Small intestine (tissue), 7 donors: ENCODE measurements around the gene PPDPF. TPM values are rescaled to one million over a fixed set of nuclear protein-coding genes. Genes with fewer than 3 reads are reported as not detected.

Experiments used
- DNase-seq, 2 donors: peaks; one replicate each; pipeline versions ENCODE4 v3.0.0 to v3.0.0-alpha.2; 2013
- FAIRE-seq: peaks from 2 replicates; lab custom pipeline; 2012; peaks lifted over from hg19 to GRCh38; lab: Jason Lieb, UNC
- H3K27ac ChIP-seq, 3 donors: one replicate each; pipeline ENCODE4 v1.5.1; 2013; ENCODE audit warnings: low read length in 2 of 3, mild to moderate bottlenecking in 2 of 3, control low read depth in 1 of 3, inconsistent platforms in 1 of 3, low read depth in 1 of 3, moderate library complexity in 1 of 3
- H3K27me3 ChIP-seq, 3 donors: one replicate each; pipeline ENCODE4 v1.6.1; 2013; ENCODE audit warnings: low read length in 3 of 3, inconsistent platforms in 1 of 3; ENCODE audit not compliant: control insufficient read depth in 3 of 3, insufficient read depth in 3 of 3
- H3K36me3 ChIP-seq, 3 donors: one replicate each; pipeline ENCODE4 v1.6.1; 2013; ENCODE audit warnings: low read length in 3 of 3, inconsistent platforms in 1 of 3, low read depth in 1 of 3, mild to moderate bottlenecking in 1 of 3, moderate library complexity in 1 of 3; ENCODE audit not compliant: control insufficient read depth in 3 of 3, insufficient read depth in 2 of 3
- H3K4me1 ChIP-seq, 3 donors: one replicate each; pipeline ENCODE4 v1.6.1; 2013; ENCODE audit warnings: low read length in 2 of 3, inconsistent platforms in 1 of 3, low read depth in 1 of 3, mild to moderate bottlenecking in 1 of 3, moderate library complexity in 1 of 3; ENCODE audit not compliant: control insufficient read depth in 3 of 3, insufficient read depth in 2 of 3
- H3K4me3 ChIP-seq, 3 donors: one replicate each; pipeline ENCODE4 v1.5.1; 2013; ENCODE audit warnings: low read length in 3 of 3, control low read depth in 1 of 3, inconsistent platforms in 1 of 3, low read depth in 1 of 3, mild to moderate bottlenecking in 1 of 3, moderate library complexity in 1 of 3
- H3K9me3 ChIP-seq, 2 donors: one replicate each; pipeline ENCODE4 v1.6.1; 2013; ENCODE audit warnings: low read depth in 1 of 2, low read length in 1 of 2; ENCODE audit not compliant: control insufficient read depth in 2 of 2, insufficient read depth in 1 of 2
- WGBS, 3 donors: extraction: QIAGEN DNeasy Blood & Tissue Kit; methylation state at CpG; one replicate each; pipeline ENCODE4 v1.1.7; 2013; 5-methylcytosine and 5-hydroxymethylcytosine counted together
- polyA plus RNA-seq, 4 donors: library from polyadenylated mRNA; stranded (reverse) in 3 of 4; unstranded in 1 of 4; fragments of 200-250 nt in 3 of 4; fragments of 120-200 nt in 1 of 4; gene quantifications; one replicate each; pipeline versions ENCODE4 v1.2.1 to v1.2.3, GENCODE V29; 2013
- donor health status: healthy with polysubstance abuse.
- donor health status: control.
- donor health status: control.
- donor health status: Bipolar disorder and iron deficiency.
- donor health status: healthy.

The PPDPF gene
- polyA plus RNA-seq, 4 donors: 273 to 356 (median 295) TPM

GRCh38 chr20:63538204-63539091, 17.9 kb downstream of the PPDPF start:
- Histone ChIP-seq H3K27ac (peak overlapping the region in 1 of 3 donors; percentile 89), H3K4me1 (peaks cover 0 to 23% (median 2%) of the 10 kb centered on the region in 3 donors), H3K27me3 (peaks cover 0 to 7% (median 0%) of the 10 kb centered on the region in 3 donors), H3K36me3 (no peaks in the 10 kb centered on the region), H3K9me3 (no peaks in the 10 kb centered on the region), H3K4me3 (peak overlapping the region in 2 of 3 donors; percentile 5 to 17)
- 8 to 34% (median 13%) methylated on average over 26 to 27 of the region's 27 CpGs for WGBS, 3 donors
- FAIRE-seq (no peak), DNase-seq (peak in 1 of 2 donors; percentile 84)

- Histone ChIP-seq H3K4me1 (peaks cover 0 to 22% (median 2%) of the 10 kb centered on the region in 3 donors), H3K9me3 (no peaks in the 10 kb centered on the region), H3K4me3 (no peak overlapping the region), H3K27ac (no peak overlapping the region), H3K27me3 (peaks cover 0 to 6% (median 0%) of the 10 kb centered on the region in 3 donors), H3K36me3 (no peaks in the 10 kb centered on the region)
- DNase-seq: no peak
- no peak for FAIRE-seq
- 11 to 60% (median 28%) methylated on average over 12 of the region's 12 CpGs for WGBS, 3 donors
Observed at GRCh38 chr20:63539092-63539430, 18.5 kb downstream of the PPDPF start.

- no peak overlapping the region for H3K4me3 ChIP-seq
- FAIRE-seq: no peak
- peaks cover 0 to 4% (median 0%) of the 10 kb centered on the region in 3 donors for H3K27me3 ChIP-seq
- no peaks in the 10 kb centered on the region for H3K9me3 ChIP-seq
- no peak for DNase-seq
- H3K27ac ChIP-seq: no peak overlapping the region
- 83 to 88% (median 85%) methylated on average over 29 of the region's 29 CpGs for WGBS, 3 donors
- H3K4me1 ChIP-seq: peaks cover 0 to 25% (median 2%) of the 10 kb centered on the region in 3 donors
- H3K36me3 ChIP-seq: no peaks in the 10 kb centered on the region
Observed at GRCh38 chr20:63539441-63540370, 19.1 kb downstream of the PPDPF start.

- FAIRE-seq: no peak
- H3K27ac ChIP-seq: no peak overlapping the region
- DNase-seq: no peak
Observed at GRCh38 chr20:63540417-63541186, 20.0 kb downstream of the PPDPF start.

GRCh38 chr20:63541371-63541770, 20.8 kb downstream of the PPDPF start:
- no peaks in the 10 kb centered on the region for H3K36me3 ChIP-seq
- FAIRE-seq (no peak), DNase-seq (no peak)
- WGBS, 3 donors: 87 to 95% (median 91%) methylated on average over 25 to 28 of the region's 28 CpGs
- peaks cover 0 to 12% (median 2%) of the 10 kb centered on the region in 3 donors for H3K27me3 ChIP-seq
- H3K9me3 ChIP-seq: no peaks in the 10 kb centered on the region
- H3K4me1 ChIP-seq: peaks cover 0 to 33% (median 2%) of the 10 kb centered on the region in 3 donors
- H3K27ac ChIP-seq: no peak overlapping the region
- no peak overlapping the region for H3K4me3 ChIP-seq

More at GRCh38 chr20:63540417-63541186, 20.0 kb downstream of the PPDPF start:
- H3K27me3 ChIP-seq: peaks cover 0 to 5% (median 0%) of the 10 kb centered on the region in 3 donors
- no peaks in the 10 kb centered on the region for H3K9me3 ChIP-seq
- 55 to 77% (median 66%) methylated on average over 45 to 49 of the region's 49 CpGs for WGBS, 3 donors
- H3K4me1 ChIP-seq: peaks cover 0 to 26% (median 2%) of the 10 kb centered on the region in 3 donors
- no peak overlapping the region for H3K4me3 ChIP-seq
- no peaks in the 10 kb centered on the region for H3K36me3 ChIP-seq

GRCh38 chr20:63542031-63542559, 21.5 kb downstream of the PPDPF start:
- Histone ChIP-seq H3K27ac (no peak overlapping the region), H3K4me1 (peaks cover 0 to 32% (median 2%) of the 10 kb centered on the region in 3 donors), H3K36me3 (no peaks in the 10 kb centered on the region), H3K4me3 (no peak overlapping the region), H3K27me3 (peaks cover 0 to 18% (median 4%) of the 10 kb centered on the region in 3 donors), H3K9me3 (no peaks in the 10 kb centered on the region)
- FAIRE-seq (no peak), DNase-seq (no peak)
- WGBS, 3 donors: 53 to 84% (median 55%) methylated on average over 31 to 36 of the region's 36 CpGs

GRCh38 chr20:63542696-63543095, 22.1 kb downstream of the PPDPF start:
- 66 to 79% (median 70%) methylated on average over 10 of the region's 10 CpGs for WGBS, 3 donors
- H3K27me3 ChIP-seq: peaks cover 0 to 24% (median 8%) of the 10 kb centered on the region in 3 donors
- H3K4me3 ChIP-seq: no peak overlapping the region
- DNase-seq (no peak), FAIRE-seq (no peak)
- peaks cover 0 to 26% (median 2%) of the 10 kb centered on the region in 3 donors for H3K4me1 ChIP-seq
- no peaks in the 10 kb centered on the region for H3K36me3 ChIP-seq
- H3K9me3 ChIP-seq: no peaks in the 10 kb centered on the region
- H3K27ac ChIP-seq: no peak overlapping the region
